HG03175 (cell line): ENCODE results near the gene FBXL16.

ENCODE experiments used
- ATAC-seq: cut with Tn5 transposase; IDR thresholded peaks from one replicate; pipeline ENCODE4 v1.9.1; 2021; ENCODE audit warnings: mild to moderate bottlenecking, moderate library complexity; ENCODE audit not compliant: unreplicated experiment

Gene FBXL16

GRCh38 chr16:734981-735881, 29.6 kb upstream of the FBXL16 start:
- no peak for ATAC-seq

- ATAC-seq: no peak
Measured at GRCh38 chr16:734208-734980, 28.8 kb upstream of the FBXL16 start.

- no peak for ATAC-seq
Measured at GRCh38 chr16:733382-734207, 28.0 kb upstream of the FBXL16 start.

- no peak for ATAC-seq
Measured at GRCh38 chr16:732936-733335, 27.3 kb upstream of the FBXL16 start.

- no peak for ATAC-seq
Measured at GRCh38 chr16:732332-732731, 26.7 kb upstream of the FBXL16 start.

- no peak for ATAC-seq
Measured at GRCh38 chr16:730666-731509, 25.3 kb upstream of the FBXL16 start.

GRCh38 chr16:729768-730665, 24.4 kb upstream of the FBXL16 start:
- ATAC-seq: no peak

- ATAC-seq: no peak
Measured at GRCh38 chr16:728890-729744, 23.5 kb upstream of the FBXL16 start.

GRCh38 chr16:728131-728889, 22.7 kb upstream of the FBXL16 start:
- ATAC-seq: peak; percentile 40

- peak; percentile 10 for ATAC-seq
Measured at GRCh38 chr16:727291-727977, 21.8 kb upstream of the FBXL16 start.

GRCh38 chr16:726438-727290, 21.1 kb upstream of the FBXL16 start, which contains the start of the genes CCDC78 and HAGHL:
Gene CCDC78 (minus strand): TSS chr16:726443. CDS start chr16:726367, 76 bp downstream.
Gene HAGHL (plus strand): TSS chr16:727106. CDS start chr16:727510, 404 bp downstream.
- ATAC-seq: peak; percentile 21

- no peak for ATAC-seq
Measured at GRCh38 chr16:726188-726437, 20.5 kb upstream of the FBXL16 start.

GRCh38 chr16:725463-726187, 20.0 kb upstream of the FBXL16 start:
- no peak for ATAC-seq

GRCh38 chr16:725041-725376, 19.4 kb upstream of the FBXL16 start:
- no peak for ATAC-seq

GRCh38 chr16:724188-725040, 18.8 kb upstream of the FBXL16 start:
- no peak for ATAC-seq
